Stimulated activated CD4-positive, alpha-beta T cell treated with anti-CD3 and anti-CD28 coated beads, Interleukin-1b, Interleukin-23, amount 100 ng/mL, for 24 hours (primary cell): ENCODE results near the gene SLC6A19.

ENCODE experiments used
- DNase-seq, 4 experiments: peaks; one replicate each; pipeline ENCODE4 v3.0.0-alpha.2; 2020; ENCODE audit warnings: low read depth in 4 of 4, low spot score in 1 of 4

The SLC6A19 gene

GRCh38 chr5:1193591-1193985, 7.8 kb upstream of the SLC6A19 start:
- DNase-seq, result no peak

- DNase-seq, result no peak
Observed at GRCh38 chr5:1194378-1194777, 7.0 kb upstream of the SLC6A19 start.

- no peak for DNase-seq
Observed at GRCh38 chr5:1195439-1195838, 6.0 kb upstream of the SLC6A19 start.

GRCh38 chr5:1195916-1196315, 5.5 kb upstream of the SLC6A19 start:
- no peak for DNase-seq

- DNase-seq, result no peak
Observed at GRCh38 chr5:1196562-1196961, 4.8 kb upstream of the SLC6A19 start.

- DNase-seq, result no peak
Observed at GRCh38 chr5:1197876-1198666, 3.3 kb upstream of the SLC6A19 start.

- DNase-seq, result no peak
Observed at GRCh38 chr5:1199340-1199648, 2.1 kb upstream of the SLC6A19 start.

GRCh38 chr5:1199649-1200494, 1.5 kb upstream of the SLC6A19 start:
- DNase-seq, result no peak

- DNase-seq, result no peak
Observed at GRCh38 chr5:1200495-1201326, 684 bp upstream of the SLC6A19 start.

- DNase-seq, result no peak
Observed at GRCh38 chr5:1202026-1202797, 817 bp downstream of the SLC6A19 start.

GRCh38 chr5:1202798-1203185, 1.4 kb downstream of the SLC6A19 start:
- DNase-seq, result no peak

GRCh38 chr5:1203311-1203967, 2.0 kb downstream of the SLC6A19 start:
- no peak for DNase-seq

- no peak for DNase-seq
Observed at GRCh38 chr5:1203968-1204692, 2.7 kb downstream of the SLC6A19 start.

- DNase-seq, result no peak
Observed at GRCh38 chr5:1204693-1205242, 3.4 kb downstream of the SLC6A19 start.

GRCh38 chr5:1205255-1206180, 4.1 kb downstream of the SLC6A19 start:
- no peak for DNase-seq

GRCh38 chr5:1206521-1207412, 5.4 kb downstream of the SLC6A19 start:
- DNase-seq, result no peak

GRCh38 chr5:1207555-1207954, 6.2 kb downstream of the SLC6A19 start:
- DNase-seq, result no peak
